HepG2 (cell line): ENCODE measurements around the gene HELZ. TPM values are rescaled to one million over a fixed set of nuclear protein-coding genes. Genes with fewer than 3 reads are reported as not detected.

Source experiments
- ATAC-seq: fragments of 200-7000 bp; cut with Tn5 transposase; 3 replicates; pipeline ENCODE4 v1.9.1; 2020; ENCODE audit warnings: mild to moderate bottlenecking, moderate library complexity
- BruUV-seq: library from RNA; stranded (reverse); fragments of 400-500 nt; replicated peaks from 2 replicates; lab custom pipeline; 2021; lab: Mats Ljungman, UMichigan
- CTCF ChIA-PET: fragments of 300-600 bp; formaldehyde crosslinking; extraction: SDS; loops from one replicate; lab custom pipeline; 2021; ENCODE audit warnings: low total read pairs, inconsistent platforms, low intra/inter-chr PET ratio; lab: Yijun Ruan, JAX
- POLR2A ChIA-PET: fragments of 350-600 bp; sonication (Branson Sonifier 250); formaldehyde crosslinking; loops from one replicate; lab custom pipeline; 2020; ENCODE audit warnings: antibody characterized with exemption, inconsistent platforms; lab: Yijun Ruan, JAX
- DNase-seq: peaks from one replicate; pipeline ENCODE4 v3.0.0-alpha.2; 2015; ENCODE audit warnings: low spot score
- FAIRE-seq: peaks from 3 replicates; lab custom pipeline; 2011; peaks lifted over from hg19 to GRCh38; lab: Jason Lieb, UNC
- H2AFZ ChIP-seq: one replicate; pipeline ENCODE4 v1.6.1; 2011; ENCODE audit warnings: low read length, inconsistent platforms
- H3K27ac ChIP-seq: fragments of 300-600 bp; 3 replicates; pipeline ENCODE4 v1.8.0; 2011; ENCODE audit warnings: mixed run types, mild to moderate bottlenecking, mixed read lengths, low read length, inconsistent platforms; ENCODE audit not compliant: insufficient read depth; ENCODE audit errors: extremely low read length
- H3K27me3 ChIP-seq, 2 experiments: fragments of 200-600 bp in 1 of 2; 2 replicates in 1 of 2; 3 replicates in 1 of 2; pipeline versions ENCODE4 v1.6.0 to v1.8.0; 2011; ENCODE audit warnings: low read length in 2 of 2, mild to moderate bottlenecking in 2 of 2, moderate library complexity in 2 of 2, inconsistent platforms in 1 of 2; ENCODE audit not compliant: insufficient read depth in 2 of 2, control insufficient read depth in 1 of 2
- H3K36me3 ChIP-seq, 2 experiments: fragments of 200-600 bp in 1 of 2; replicated peaks in 1 of 2; 2 replicates in 1 of 2; 3 replicates in 1 of 2; pipeline versions ENCODE4 v1.5.1 to v1.8.0; 2011; ENCODE audit warnings: low read length in 2 of 2, inconsistent platforms in 1 of 2; ENCODE audit not compliant: insufficient read depth in 2 of 2, control insufficient read depth in 1 of 2
- H3K4me1 ChIP-seq: 2 replicates; pipeline ENCODE4 v1.5.1; 2012; ENCODE audit warnings: low read length, inconsistent platforms; ENCODE audit not compliant: insufficient read depth
- H3K4me2 ChIP-seq: 2 replicates; pipeline ENCODE4 v1.6.0; 2011; ENCODE audit warnings: low read depth, low read length, inconsistent platforms
- H3K4me3 ChIP-seq, 3 experiments: fragments of 200-600 bp in 1 of 3; sonication (generic), shearing (Covaris generic) in 1 of 3; replicated peaks in 1 of 3; 2 replicates each; pipeline ENCODE4 v1.5.1; 2011 to 2016; ENCODE audit warnings: low read length in 3 of 3, inconsistent platforms in 2 of 3, low read depth in 2 of 3, mild to moderate bottlenecking in 2 of 3, control low read depth in 1 of 3, mixed read lengths in 1 of 3; ENCODE audit not compliant: insufficient read depth in 1 of 3
- H3K79me2 ChIP-seq: one replicate; pipeline ENCODE4 v1.6.1; 2011; ENCODE audit warnings: low read length, inconsistent platforms; ENCODE audit not compliant: insufficient read depth
- H3K9ac ChIP-seq: 2 replicates; pipeline ENCODE4 v1.6.0; 2011; ENCODE audit warnings: mild to moderate bottlenecking, low read depth, low read length, inconsistent platforms; ENCODE audit not compliant: insufficient read depth
- H3K9me3 ChIP-seq: 2 replicates; pipeline ENCODE4 v1.5.1; 2012; ENCODE audit warnings: mild to moderate bottlenecking, low read length
- H4K20me1 ChIP-seq: 2 replicates; pipeline ENCODE4 v1.6.0; 2011; ENCODE audit warnings: inconsistent platforms, mild to moderate bottlenecking, low read length, moderate library complexity; ENCODE audit not compliant: insufficient read depth
- CENPT ChIP-seq: sonication (generic); formaldehyde crosslinking; IDR thresholded peaks from 2 replicates; pipeline ENCODE4 v1.8.0; 2022; ENCODE audit warnings: low read depth, mild to moderate bottlenecking, moderate library complexity, missing genetic modification reagents
- GMEB2 ChIP-seq: IDR thresholded peaks from 2 replicates; pipeline ENCODE4 v1.6.1; 2016; ENCODE audit warnings: missing biosample characterization, missing genetic modification reagents, low read depth
- GRHL1 ChIP-seq: sonication (generic); formaldehyde crosslinking; conservative IDR thresholded peaks from 2 replicates; pipeline ENCODE4 v1.8.0; 2022; ENCODE audit warnings: missing genetic modification reagents
- HOXD1 ChIP-seq: sonication (generic); formaldehyde crosslinking; IDR thresholded peaks from 2 replicates; pipeline ENCODE4 v1.5.0; 2020; ENCODE audit warnings: missing genetic modification reagents
- IRX3 ChIP-seq: sonication (generic); formaldehyde crosslinking; IDR thresholded peaks from 2 replicates; pipeline ENCODE4 v1.8.1; 2023; ENCODE audit warnings: mild to moderate bottlenecking, low read depth, missing genetic modification reagents, borderline replicate concordance
- KAT8 ChIP-seq: IDR thresholded peaks from 2 replicates; pipeline ENCODE4 v1.6.1; 2016; ENCODE audit warnings: missing genetic modification reagents, missing compliant biosample characterization
- KMT2A ChIP-seq: sonication (generic); formaldehyde crosslinking; IDR thresholded peaks from 2 replicates; pipeline ENCODE4 v1.4.0; 2020; ENCODE audit warnings: missing genetic modification reagents
- MTERF4 ChIP-seq: sonication (generic); formaldehyde crosslinking; IDR thresholded peaks from 2 replicates; pipeline ENCODE4 v1.8.0; 2023; ENCODE audit warnings: mild to moderate bottlenecking, missing genetic modification reagents
- RARG ChIP-seq: sonication (generic); formaldehyde crosslinking; IDR thresholded peaks from 2 replicates; pipeline ENCODE4 v1.4.0; 2020; ENCODE audit warnings: low read depth, mild to moderate bottlenecking, missing genetic modification reagents
- TEF ChIP-seq: sonication (generic); formaldehyde crosslinking; IDR thresholded peaks from 2 replicates; pipeline ENCODE4 v1.5.0; 2020; ENCODE audit warnings: missing genetic modification reagents
- ZBTB2 ChIP-seq: sonication (generic); formaldehyde crosslinking; IDR thresholded peaks from 2 replicates; pipeline ENCODE4 v1.8.0; 2022; ENCODE audit warnings: low read depth, missing genetic modification reagents
- ZNF556 ChIP-seq: sonication (generic); formaldehyde crosslinking; IDR thresholded peaks from 2 replicates; pipeline ENCODE4 v1.4.0; 2020; ENCODE audit warnings: mild to moderate bottlenecking, missing genetic modification reagents, borderline replicate concordance
- ZNF644 ChIP-seq: IDR thresholded peaks from 2 replicates; pipeline ENCODE4 v1.6.1; 2016; ENCODE audit warnings: low read depth
- ZNF687 ChIP-seq: sonication (generic); formaldehyde crosslinking; IDR thresholded peaks from 2 replicates; pipeline ENCODE4 v1.5.1; 2020; ENCODE audit warnings: mild to moderate bottlenecking, missing genetic modification reagents, moderate library complexity
- WGBS: methylation state at CpG from one replicate; pipeline ENCODE4 v1.1.6; 2017; ENCODE audit warnings: low lambda C conversion rate; 5-methylcytosine and 5-hydroxymethylcytosine counted together
- in situ Hi-C: cut with HindIII; loops from 2 replicates; pipeline ENCODE4 v1.10.0; 2017; ENCODE audit warnings: low pct_unique_long_range_greater_than_20kb; ENCODE audit not compliant: extremely low pct_ligation_motif_present
- intact Hi-C: fragments of 100-400 bp; cut with micrococcal nuclease; formaldehyde crosslinking; loops from one replicate; pipeline ENCODE4 v1.10.0; 2022; ENCODE audit not compliant: unreplicated experiment
- polyA plus RNA-seq, 8 experiments: library from polyadenylated mRNA; depleted of rRNA in 3 of 8; stranded (reverse) in 7 of 8; unstranded in 1 of 8; fragments of >200 nt; fragmentation: Illumina TruSeq in 4 of 8; extraction: Trizol in 4 of 8; gene quantifications; 2 replicates each; pipeline versions ENCODE4 v1.2.1 to v1.2.3, GENCODE V29; 2011 to 2016; ENCODE audit warnings: low read depth in 4 of 8, missing spikeins in 1 of 8, mixed read lengths in 1 of 8; ENCODE audit not compliant: insufficient read depth in 1 of 8
- total RNA-seq, 5 experiments: library from RNA; depleted of rRNA; stranded (reverse); fragments of >200 nt; fragmentation: Illumina TruSeq; extraction: Trizol; gene quantifications; 2 replicates each; pipeline ENCODE4 v1.2.3, GENCODE V29; 2016; ENCODE audit warnings: low read depth in 1 of 5

HELZ gene
- total and polyA plus RNA-seq, 2 of the 13 experiments (the other 11 are each of a cell fraction or from before 2014, with no cell fraction given): 35.3 to 52.4 TPM

- in situ Hi-C loops: no loop called here
- H3K36me3 ChIP-seq: peaks cover 30 to 64% of the 10 kb centered on the region in 2 experiments
- no peak for FAIRE-seq
- no peak for TF ChIP-seq MTERF4 (CRISPR knock-in tag)
- no peak for TF ChIP-seq ZNF556 (CRISPR knock-in tag)
- TF ChIP-seq ZBTB2 (CRISPR knock-in tag): no peak
- no peak for TF ChIP-seq ZNF644 (CRISPR knock-in tag)
- no peak for TF ChIP-seq ZNF687 (CRISPR knock-in tag)
- TF ChIP-seq GRHL1 (CRISPR knock-in tag): no peak
- TF ChIP-seq TEF: no peak
- TF ChIP-seq CENPT (CRISPR knock-in tag): no peak
- no peak for TF ChIP-seq GMEB2 (CRISPR knock-in tag)
- no peak for TF ChIP-seq RARG (CRISPR knock-in tag)
- TF ChIP-seq KAT8 (CRISPR knock-in tag): no peak
- no peak for TF ChIP-seq KMT2A (CRISPR knock-in tag)
- no peak for TF ChIP-seq HOXD1
- no peak for TF ChIP-seq IRX3
These were observed 48.6 kb downstream of the HELZ start for GRCh38 chr17:67196422-67196821.

More at GRCh38 chr17:67196422-67196821, 48.6 kb downstream of the HELZ start:
- Histone ChIP-seq H3K9ac (no peak overlapping the region), H3K9me3 (no peaks in the 10 kb centered on the region), H4K20me1 (peaks cover 4% of the 10 kb centered on the region; the same call in 1 of the 2 replicates), H3K79me2 (peaks cover 3% of the 10 kb centered on the region), H3K27me3 (no peaks in the 10 kb centered on the region), H3K4me2 (no peak overlapping the region), H3K4me3 (no peak overlapping the region), H3K27ac (no peak overlapping the region), H3K4me1 (peaks cover 6% of the 10 kb centered on the region), H2AFZ (no peak overlapping the region)
- intact Hi-C loops: no loop called here
- no peak for ATAC-seq
- no TSS peak for BruUV-seq
- DNase-seq: no peak
- CTCF ChIA-PET: no interaction called here
- 100% methylated on average over 1 of the region's 1 CpG for WGBS
- POLR2A ChIA-PET: no interaction called here
